Posterior vena cava (tissue), 2 donors: ENCODE data around the gene FILIP1. TPM values are rescaled to one million over a fixed set of nuclear protein-coding genes. Genes with fewer than 3 reads are reported as not detected.

Experiments
- DNase-seq: peaks from one replicate; pipeline ENCODE4 v3.0.0-alpha.2; 2020; ENCODE audit warnings: low spot score
- intact Hi-C, 2 donors: fragments of 100-400 bp; cut with DNase I; formaldehyde crosslinking; loops; one replicate each; pipeline versions ENCODE4 v1.14.1 to v1.14.2; 2022 to 2023
- total RNA-seq, 2 donors: library from RNA; stranded (reverse); fragmentation: NEBNext Ultra II Directional; extraction: Animal tissue kit (Norgen Biotek cat#: 25700); gene quantifications; one replicate each; pipeline ENCODE4 v1.2.1, GENCODE V29; 2021
- donor health status: DM: yes; HTN: yes; CAD: no.
- donor health status: DM: yes; HTN: yes; CAD: no.

The FILIP1 gene
- total RNA-seq, 2 donors from 2014 or later: 40.3 to 43.2 TPM

GRCh38 chr6:75497994-75498393, 4.4 kb upstream of the FILIP1 start:
- intact Hi-C loops: no loop called here
- DNase-seq: no peak

GRCh38 chr6:75495011-75495410, 1.4 kb upstream of the FILIP1 start:
- DNase-seq: no peak
- intact Hi-C loops: no loop called here

GRCh38 chr6:75494290-75494689, 690 bp upstream of the FILIP1 start:
- intact Hi-C loops: no loop called here

GRCh38 chr6:75492386-75493153, 1.0 kb downstream of the FILIP1 start:
- no peak for DNase-seq
- intact Hi-C loops: no loop called here

More at GRCh38 chr6:75494290-75494689, 690 bp upstream of the FILIP1 start:
- no peak for DNase-seq

GRCh38 chr6:75491291-75491690, 2.3 kb downstream of the FILIP1 start:
- no peak for DNase-seq
- intact Hi-C loops: no loop called here

GRCh38 chr6:75490706-75491105, 2.9 kb downstream of the FILIP1 start:
- intact Hi-C loops: no loop called here
- no peak for DNase-seq

GRCh38 chr6:75489025-75489424, 4.6 kb downstream of the FILIP1 start:
- intact Hi-C loops: loop anchor here in 1 of 2 donors (10.0 kb wide), 1 partner anchor 64 kb away; no protein-coding TSS in a partner anchor
- DNase-seq: no peak

- intact Hi-C loops: loop anchor here in 1 of 2 donors (10.0 kb wide), 1 partner anchor 63 kb away; no protein-coding TSS in a partner anchor
These were observed 5.6 kb downstream of the FILIP1 start for GRCh38 chr6:75488033-75488432.

GRCh38 chr6:75486850-75487518, 6.6 kb downstream of the FILIP1 start:
- intact Hi-C loops: loop anchor here in 1 of 2 donors (10.0 kb wide), 1 partner anchor 62 kb away; no protein-coding TSS in a partner anchor
- no peak for DNase-seq

More at GRCh38 chr6:75488033-75488432, 5.6 kb downstream of the FILIP1 start:
- DNase-seq: no peak

- no peak for DNase-seq
These were observed 9.1 kb downstream of the FILIP1 start for GRCh38 chr6:75484535-75484934.

GRCh38 chr6:75483136-75483952, 10.3 kb downstream of the FILIP1 start:
- intact Hi-C loops: loop anchor here in 1 of 2 donors (10.0 kb wide), 1 partner anchor 59 kb away; no protein-coding TSS in a partner anchor
- no peak for DNase-seq

More at GRCh38 chr6:75484535-75484934, 9.1 kb downstream of the FILIP1 start:
- intact Hi-C loops: loop anchor here in 1 of 2 donors (10.0 kb wide), 1 partner anchor 60 kb away; no protein-coding TSS in a partner anchor

- DNase-seq: no peak
- intact Hi-C loops: loop anchor here in 1 of 2 donors (10.0 kb wide), 1 partner anchor 57 kb away; no protein-coding TSS in a partner anchor
These were observed 11.5 kb downstream of the FILIP1 start for GRCh38 chr6:75481936-75482593.

GRCh38 chr6:75481394-75481793, 12.2 kb downstream of the FILIP1 start:
- no peak for DNase-seq
- intact Hi-C loops: loop anchor here in 1 of 2 donors (10.0 kb wide), 1 partner anchor 57 kb away; no protein-coding TSS in a partner anchor

GRCh38 chr6:75480425-75480824, 13.2 kb downstream of the FILIP1 start:
- intact Hi-C loops: loop anchor here in 1 of 2 donors (10.0 kb wide), 1 partner anchor 56 kb away; no protein-coding TSS in a partner anchor
- no peak for DNase-seq

GRCh38 chr6:75479712-75480111, 13.9 kb downstream of the FILIP1 start:
- DNase-seq: no peak
- intact Hi-C loops: loop anchor here in 1 of 2 donors (10.0 kb wide), 1 partner anchor 55 kb away; no protein-coding TSS in a partner anchor

GRCh38 chr6:75478929-75479328, 14.7 kb downstream of the FILIP1 start:
- intact Hi-C loops: no loop called here
- no peak for DNase-seq

- intact Hi-C loops: no loop called here
- no peak for DNase-seq
These were observed 20.7 kb downstream of the FILIP1 start for GRCh38 chr6:75472885-75473284.

- no peak for DNase-seq
- intact Hi-C loops: no loop called here
These were observed 25.6 kb downstream of the FILIP1 start for GRCh38 chr6:75467966-75468365.

GRCh38 chr6:75467284-75467683, 26.3 kb downstream of the FILIP1 start:
- intact Hi-C loops: no loop called here
- DNase-seq: no peak
